C4-2B (cell line): ENCODE data around the gene DST.

ENCODE experiments used
- ZFX ChIP-seq: fragments of 450-650 bp; IDR thresholded peaks from 2 replicates; pipeline ENCODE4 v1.6.1; 2017
- TF ChIP-seq, protein P1 (sequence below): fragments of 450-650 bp; conservative IDR thresholded peaks from 2 replicates; pipeline ENCODE4 v1.5.1; 2017; ENCODE audit warnings: mild to moderate bottlenecking

DNA sequence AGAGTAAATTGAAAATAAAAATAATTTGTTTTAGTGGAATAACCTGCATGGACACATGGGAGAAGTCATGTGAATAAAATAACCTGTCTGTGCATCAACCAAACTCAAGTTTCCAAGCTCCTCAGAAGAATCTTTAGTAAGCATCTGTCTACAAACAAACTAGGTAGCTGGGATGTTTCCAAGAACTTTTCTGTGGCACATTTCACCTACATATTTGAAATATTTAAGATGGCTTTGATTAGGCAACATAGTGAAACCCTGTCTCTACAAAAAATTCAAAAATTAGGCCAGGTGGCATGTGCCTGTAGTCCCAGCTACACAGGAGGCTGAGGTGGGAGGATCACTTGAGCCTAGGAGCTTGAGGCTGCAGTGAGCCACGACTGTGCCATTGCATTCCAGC is 168.2 kb downstream of the DST start:
- TF ChIP-seq, protein P1, sequence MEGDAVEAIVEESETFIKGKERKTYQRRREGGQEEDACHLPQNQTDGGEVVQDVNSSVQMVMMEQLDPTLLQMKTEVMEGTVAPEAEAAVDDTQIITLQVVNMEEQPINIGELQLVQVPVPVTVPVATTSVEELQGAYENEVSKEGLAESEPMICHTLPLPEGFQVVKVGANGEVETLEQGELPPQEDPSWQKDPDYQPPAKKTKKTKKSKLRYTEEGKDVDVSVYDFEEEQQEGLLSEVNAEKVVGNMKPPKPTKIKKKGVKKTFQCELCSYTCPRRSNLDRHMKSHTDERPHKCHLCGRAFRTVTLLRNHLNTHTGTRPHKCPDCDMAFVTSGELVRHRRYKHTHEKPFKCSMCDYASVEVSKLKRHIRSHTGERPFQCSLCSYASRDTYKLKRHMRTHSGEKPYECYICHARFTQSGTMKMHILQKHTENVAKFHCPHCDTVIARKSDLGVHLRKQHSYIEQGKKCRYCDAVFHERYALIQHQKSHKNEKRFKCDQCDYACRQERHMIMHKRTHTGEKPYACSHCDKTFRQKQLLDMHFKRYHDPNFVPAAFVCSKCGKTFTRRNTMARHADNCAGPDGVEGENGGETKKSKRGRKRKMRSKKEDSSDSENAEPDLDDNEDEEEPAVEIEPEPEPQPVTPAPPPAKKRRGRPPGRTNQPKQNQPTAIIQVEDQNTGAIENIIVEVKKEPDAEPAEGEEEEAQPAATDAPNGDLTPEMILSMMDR = no peak
- no peak for TF ChIP-seq ZFX
